ENCODE measurements around the gene PELI1. TPM values are rescaled to one million over a fixed set of nuclear protein-coding genes. Genes with fewer than 3 reads are reported as not detected.

Gene PELI1
- total RNA-seq, 2 experiments from 2014 or later: 32.5 to 34.0 TPM

- POLR2A ChIA-PET: no interaction called here
- CTCF ChIA-PET: interaction anchor here (1.0 kb wide), 1 partner anchor 74 kb away, joined by 3 read pairs; no protein-coding TSS in a partner anchor
Measured at GRCh38 chr2:64059270-64059669, 85.0 kb downstream of the PELI1 start.

- ChIA-PET CTCF (no interaction called here), POLR2A (no interaction called here)
Measured at GRCh38 chr2:64056021-64056420, 88.2 kb downstream of the PELI1 start.

- ChIA-PET POLR2A (no interaction called here), CTCF (interaction anchor here (6.4 kb wide), 1 partner anchor 276 kb away, joined by 74 read pairs; no protein-coding TSS in a partner anchor)
Measured at GRCh38 chr2:64054161-64054915, 89.9 kb downstream of the PELI1 start.

- ChIA-PET CTCF (interaction anchor here (1.0 to 6.4 kb wide), 2 partner anchors 278 to 435 kb away, joined by 4 to 74 read pairs; no protein-coding TSS in a partner anchor), POLR2A (no interaction called here)
Measured at GRCh38 chr2:64052463-64053241, 91.6 kb downstream of the PELI1 start.

- POLR2A ChIA-PET: interaction anchor here (0.6 to 1.2 kb wide), 3 partner anchors 151 to 381 kb away, joined by 3 to 8 read pairs (median 5); no protein-coding TSS in a partner anchor
- CTCF ChIA-PET: interaction anchor here (0.7 to 6.4 kb wide), 18 partner anchors 8 to 868 kb away, joined by 3 to 74 read pairs (median 3); no protein-coding TSS in a partner anchor
Measured at GRCh38 chr2:64049633-64050220, 94.5 kb downstream of the PELI1 start.

- ChIA-PET POLR2A (no interaction called here), CTCF (interaction anchor here (0.8 to 1.8 kb wide), 2 partner anchors 281 to 285 kb away, joined by 3 to 5 read pairs; no protein-coding TSS in a partner anchor)
Measured at GRCh38 chr2:64045938-64046337, 98.3 kb downstream of the PELI1 start.

Other genes with a start within 250 kb of the PELI1 start
- gene VPS54, start 125.0 kb downstream of the PELI1 start, total RNA-seq: 10 to 100 TPM; 11.1 to 11.7 TPM